PC-3 (cell line): ENCODE data around the gene TRIP11.

Experiments
- CTCF ChIP-seq: fragments of 300-600 bp; sonication (generic); conservative IDR thresholded peaks from 2 replicates; pipeline ENCODE4 v1.5.1; 2017; ENCODE audit warnings: antibody characterized with exemption, low read depth, mild to moderate bottlenecking, low read length
- EZH2 ChIP-seq: fragments of 300-600 bp; sonication (generic); IDR thresholded peaks from one replicate; pipeline ENCODE4 v1.6.1; 2017; ENCODE audit warnings: antibody characterized with exemption, mild to moderate bottlenecking, low read length; ENCODE audit not compliant: unreplicated experiment

GRCh38 chr14:91953170-91953985 lies 86.5 kb downstream of the TRIP11 start:
- TF ChIP-seq CTCF (no peak), EZH2 (no peak)
